Right cardiac atrium (tissue), 5 donors: Measurements from ENCODE around the gene MIX23. TPM values are rescaled to one million over a fixed set of nuclear protein-coding genes. Genes with fewer than 3 reads are reported as not detected.

Source experiments
- ATAC-seq, 2 donors: fragments of 200-7000 bp; cut with Tn5 transposase; one replicate each; pipeline versions ENCODE4 v1.8.0 to v1.9.1; 2020; ENCODE audit warnings: moderate library complexity in 2 of 2, mild to moderate bottlenecking in 1 of 2
- DNase-seq, 3 donors: peaks; one replicate each; pipeline ENCODE4 v3.0.0-alpha.2; 2020
- H3K27ac ChIP-seq: one replicate; pipeline ENCODE4 v1.5.1; 2013; ENCODE audit warnings: mild to moderate bottlenecking, low read length, control low read depth, moderate library complexity
- H3K27me3 ChIP-seq: one replicate; pipeline ENCODE4 v1.6.1; 2013; ENCODE audit not compliant: control insufficient read depth, insufficient read depth
- H3K4me1 ChIP-seq: one replicate; pipeline ENCODE4 v1.6.1; 2013; ENCODE audit warnings: low read length; ENCODE audit not compliant: control insufficient read depth, insufficient read depth
- H3K4me3 ChIP-seq: one replicate; pipeline ENCODE4 v1.5.1; 2013; ENCODE audit warnings: low read length, control low read depth
- H3K9me3 ChIP-seq: one replicate; pipeline ENCODE4 v1.6.1; 2013; ENCODE audit warnings: low read length; ENCODE audit not compliant: control insufficient read depth
- WGBS: extraction: QIAGEN DNeasy Blood & Tissue Kit; methylation state at CpG from one replicate; pipeline ENCODE4 v1.1.7; 2013; 5-methylcytosine and 5-hydroxymethylcytosine counted together
- intact Hi-C, 4 donors: fragments of 100-400 bp; cut with DNase I; formaldehyde crosslinking; loops; one replicate each; pipeline versions ENCODE4 v1.11.0 to v1.14.0; 2022 to 2023
- polyA plus RNA-seq: library from polyadenylated mRNA; stranded (reverse); fragments of 200-250 nt; gene quantifications from one replicate; pipeline ENCODE4 v1.2.3, GENCODE V29; 2013
- total RNA-seq, 4 donors: library from RNA; stranded (reverse); fragmentation: NEBNext Ultra II Directional; extraction: Animal tissue kit (Norgen Biotek cat#: 25700); gene quantifications; one replicate each; pipeline ENCODE4 v1.2.1, GENCODE V29; 2021
- donor health status: healthy with polysubstance abuse.
- donor health status: DM: no; HTN: yes; CAD: no.
- donor health status: DM: no; HTN: no; CAD: no.
- donor health status: DM: no; HTN: yes; CAD: no; lungs with severe emphysema.
- donor health status: DM: yes; HTN: yes; CAD: no.

MIX23 gene
- total and polyA plus RNA-seq, 5 donors = 16.7 to 44.7 (median 25.9) TPM

DNA sequence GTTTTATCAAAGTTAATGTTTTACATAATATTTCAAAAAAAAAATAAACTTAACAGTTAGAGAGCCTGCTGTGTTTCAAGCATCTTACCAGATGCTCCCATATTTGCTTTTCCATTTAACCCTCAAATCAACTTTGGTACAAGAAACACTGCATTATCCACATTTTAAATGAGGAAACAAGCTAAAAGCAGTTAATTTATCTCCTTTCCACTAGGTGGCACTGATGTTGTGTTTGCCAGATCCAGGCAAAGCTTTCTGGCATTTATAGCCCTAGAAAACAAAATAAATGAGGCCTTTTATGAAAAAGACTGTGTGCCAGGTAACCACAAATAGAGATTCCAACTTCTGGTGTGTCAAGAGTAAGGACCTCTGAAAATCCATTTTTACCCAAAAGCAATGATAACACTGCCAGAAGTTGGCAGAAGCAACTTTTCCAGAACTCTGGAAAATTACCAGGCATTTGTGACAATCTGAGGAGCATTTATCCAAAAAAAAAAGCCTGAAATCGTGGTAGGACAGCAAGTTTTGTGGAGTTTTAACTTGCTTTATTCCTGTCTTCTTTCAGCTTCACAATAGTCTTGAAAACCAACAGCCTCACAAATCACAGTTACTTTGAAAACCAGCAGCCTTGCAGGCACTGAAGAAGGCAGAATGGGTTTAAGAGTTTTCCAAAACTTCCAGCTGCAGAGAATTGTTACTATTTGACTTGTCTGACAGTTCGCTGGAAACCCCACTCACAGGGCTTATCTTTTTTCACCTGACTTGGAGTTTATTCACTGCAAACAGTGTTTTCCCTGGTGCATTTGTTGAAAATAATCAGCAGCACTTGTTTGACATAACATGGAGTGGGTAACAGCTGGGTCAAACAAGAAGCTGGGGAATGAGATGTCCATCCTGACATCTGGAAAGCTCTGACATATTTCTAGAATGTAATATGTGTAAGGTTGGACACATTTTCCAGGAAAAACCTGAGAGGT, 10.1 kb upstream of the MIX23 start:
- Histone ChIP-seq H3K27ac (no peak overlapping the region), H3K9me3 (no peaks in the 10 kb centered on the region), H3K4me3 (no peak overlapping the region), H3K27me3 (no peaks in the 10 kb centered on the region), H3K4me1 (no peaks in the 10 kb centered on the region)
- intact Hi-C loops = loop anchor here in 3 of 4 donors (5.0 to 10.0 kb wide), 3 partner anchors 282 to 289 kb away; partner anchors contain the start of gene PARP14 (in 1 of the 3)
- ATAC-seq (no peak), DNase-seq (no peak)
- WGBS = 42% methylated on average over 2 of the region's 2 CpGs

GRCh38 chr3:122391681-122392446, 8.8 kb upstream of the MIX23 start:
- DNase-seq (no peak), ATAC-seq (no peak)
- Histone ChIP-seq H3K27me3 (no peaks in the 10 kb centered on the region), H3K27ac (no peak overlapping the region), H3K9me3 (no peaks in the 10 kb centered on the region), H3K4me1 (no peaks in the 10 kb centered on the region), H3K4me3 (no peak overlapping the region)
- 81% methylated on average over 2 of the region's 2 CpGs for WGBS
- intact Hi-C loops = loop anchor here in 3 of 4 donors (5.0 to 10.0 kb wide), 3 partner anchors 283 to 290 kb away; partner anchors contain the start of gene PARP14 (in 1 of the 3)

DNA sequence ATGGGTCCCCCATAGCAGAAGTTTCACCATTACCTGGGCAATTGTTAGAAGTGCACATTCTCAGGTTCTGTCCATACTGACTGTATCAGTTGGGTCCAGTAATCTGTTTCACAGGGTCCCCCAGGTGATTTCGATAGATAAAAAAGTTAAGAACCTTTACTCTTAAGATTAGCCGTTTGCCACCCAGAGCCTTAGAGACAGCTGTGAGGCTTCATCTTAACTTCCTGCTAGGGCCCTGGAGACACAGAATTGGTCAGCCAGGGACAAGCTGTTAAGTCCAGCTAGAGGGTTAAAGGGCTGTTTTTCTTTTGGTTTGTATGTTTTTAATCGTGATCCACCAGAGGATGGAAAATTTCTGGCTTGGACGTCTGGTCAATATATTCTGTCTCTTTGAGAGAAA, 7.6 kb upstream of the MIX23 start:
- intact Hi-C loops = loop anchor here in 3 of 4 donors (5.0 to 10.0 kb wide), 3 partner anchors 284 to 292 kb away; partner anchors contain the start of gene PARP14 (in 1 of the 3)
- H3K4me3 ChIP-seq = no peak overlapping the region
- DNase-seq (no peak), ATAC-seq (no peak)
- no peaks in the 10 kb centered on the region for H3K4me1 ChIP-seq
- H3K27ac ChIP-seq = peak overlapping the region; percentile 45
- no peaks in the 10 kb centered on the region for H3K27me3 ChIP-seq
- H3K9me3 ChIP-seq = no peaks in the 10 kb centered on the region
- WGBS = 48% methylated on average over 4 of the region's 4 CpGs

DNA sequence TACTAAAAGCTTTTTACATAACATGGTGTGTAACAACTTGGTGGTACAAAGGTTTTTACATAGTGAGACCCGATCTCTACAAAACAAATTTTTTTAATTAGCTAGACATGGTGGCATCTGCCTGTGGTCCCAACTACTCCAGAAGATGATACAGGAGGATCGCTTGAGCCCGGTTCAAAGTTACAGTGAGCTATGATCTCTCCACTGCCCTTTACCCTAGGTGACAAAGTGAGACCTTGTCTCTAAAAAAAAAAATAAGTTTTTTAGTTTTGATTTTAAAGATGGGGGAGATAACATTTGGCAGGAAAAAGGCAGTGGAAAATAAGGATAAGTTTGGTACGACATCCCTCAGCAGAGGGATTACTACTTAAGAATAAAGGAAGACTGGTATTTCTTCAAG, 6.9 kb upstream of the MIX23 start:
- 82% methylated on average over 4 of the region's 4 CpGs for WGBS
- intact Hi-C loops = loop anchor here in 3 of 4 donors (5.0 to 10.0 kb wide), 3 partner anchors 285 to 292 kb away; partner anchors contain the start of gene PARP14 (in 1 of the 3)
- no peaks in the 10 kb centered on the region for H3K4me1 ChIP-seq
- DNase-seq = no peak
- H3K9me3 ChIP-seq = no peaks in the 10 kb centered on the region
- H3K4me3 ChIP-seq = no peak overlapping the region
- H3K27me3 ChIP-seq = no peaks in the 10 kb centered on the region
- H3K27ac ChIP-seq = no peak overlapping the region
- ATAC-seq = no peak

- ATAC-seq (no peak), DNase-seq (no peak)
- Histone ChIP-seq H3K4me1 (no peaks in the 10 kb centered on the region), H3K27me3 (no peaks in the 10 kb centered on the region), H3K9me3 (no peaks in the 10 kb centered on the region), H3K4me3 (no peak overlapping the region), H3K27ac (no peak overlapping the region)
- intact Hi-C loops = no loop called here
Observed at GRCh38 chr3:122389197-122389596, 6.2 kb upstream of the MIX23 start.

DNA sequence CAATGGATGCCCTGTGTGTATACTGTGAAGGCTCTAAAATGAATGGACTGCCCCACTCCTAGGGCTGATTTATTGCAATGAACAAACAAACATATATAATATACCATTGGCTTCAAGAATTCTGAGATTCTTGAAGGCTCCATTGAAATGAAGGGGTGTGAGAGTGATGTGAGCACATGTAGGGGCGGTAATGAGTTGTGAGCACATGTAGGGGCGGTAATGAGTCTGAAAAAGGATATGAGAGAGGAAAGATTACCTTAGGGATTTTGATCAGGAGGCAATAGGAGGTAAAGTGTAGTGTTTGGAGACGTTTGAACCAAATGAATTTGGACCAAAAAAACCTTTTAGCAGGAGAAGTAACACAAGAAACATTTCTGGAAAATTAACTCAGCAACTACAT, 4.7 kb upstream of the MIX23 start:
- 76% methylated on average over 3 of the region's 3 CpGs for WGBS
- Histone ChIP-seq H3K4me1 (no peaks in the 10 kb centered on the region), H3K4me3 (no peak overlapping the region), H3K9me3 (no peaks in the 10 kb centered on the region), H3K27ac (no peak overlapping the region), H3K27me3 (no peaks in the 10 kb centered on the region)
- intact Hi-C loops = no loop called here
- ATAC-seq (no peak), DNase-seq (no peak)

DNA sequence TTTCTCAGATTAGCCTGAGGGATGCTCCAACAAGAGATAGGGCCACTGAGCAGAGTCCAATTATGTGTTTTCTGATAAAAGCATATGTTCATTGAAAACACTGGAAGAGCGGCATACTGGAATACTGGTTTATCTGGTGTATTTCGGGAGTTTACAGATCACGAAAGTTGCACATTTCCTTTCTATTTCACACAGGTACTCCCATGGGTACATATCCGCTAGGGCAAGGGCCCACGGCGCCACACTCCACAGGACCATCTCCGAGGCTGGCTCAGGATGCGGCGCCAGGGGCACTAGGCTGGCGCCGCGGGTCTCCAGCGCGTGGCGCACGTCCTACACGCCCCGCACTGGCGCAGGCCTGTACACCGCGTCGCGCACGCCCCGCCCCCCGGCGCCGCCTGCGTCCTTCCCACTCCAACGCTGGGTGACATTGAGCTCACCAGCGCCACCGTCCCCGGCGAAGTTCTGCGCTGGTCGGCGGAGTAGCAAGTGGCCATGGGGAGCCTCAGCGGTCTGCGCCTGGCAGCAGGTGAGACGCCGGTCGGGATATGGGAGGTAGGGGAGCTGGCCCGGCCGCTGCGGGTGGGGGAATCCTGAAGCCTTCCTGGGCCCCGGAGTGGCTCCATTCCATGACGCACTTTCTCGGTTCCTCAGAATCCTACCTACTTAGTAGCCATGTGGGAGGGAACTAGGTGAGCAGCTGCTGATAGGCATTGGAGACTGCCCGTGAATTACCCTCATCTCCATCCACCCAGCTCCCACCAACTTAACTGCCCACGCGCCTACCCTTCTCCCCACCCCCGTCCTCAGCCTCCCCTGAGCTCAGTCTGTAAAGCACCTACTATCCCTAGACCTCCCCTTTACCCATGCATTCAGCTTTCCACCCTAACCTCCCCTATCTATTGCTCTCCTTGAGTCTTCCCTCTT, 1.0 kb upstream of the MIX23 start, which contains the start of gene FAM162A:
Gene FAM162A (plus strand): TSS at position 412 of the 927 bp plus-strand sequence. CDS start 84 bp downstream, at position 496.
- peak; percentile 95 to 99 (median 98) for DNase-seq
- WGBS = under 1% methylated on average over 52 of the region's 52 CpGs
- intact Hi-C loops = no loop called here
- peak; percentile 99 for ATAC-seq
- Histone ChIP-seq H3K4me3 (peak within 1 kb of the TSS; percentile 98), H3K4me1 (no peaks in the 10 kb centered on the region), H3K27me3 (no peaks in the 10 kb centered on the region), H3K9me3 (no peaks in the 10 kb centered on the region), H3K27ac (peak within 1 kb of the TSS; percentile 89)

DNA sequence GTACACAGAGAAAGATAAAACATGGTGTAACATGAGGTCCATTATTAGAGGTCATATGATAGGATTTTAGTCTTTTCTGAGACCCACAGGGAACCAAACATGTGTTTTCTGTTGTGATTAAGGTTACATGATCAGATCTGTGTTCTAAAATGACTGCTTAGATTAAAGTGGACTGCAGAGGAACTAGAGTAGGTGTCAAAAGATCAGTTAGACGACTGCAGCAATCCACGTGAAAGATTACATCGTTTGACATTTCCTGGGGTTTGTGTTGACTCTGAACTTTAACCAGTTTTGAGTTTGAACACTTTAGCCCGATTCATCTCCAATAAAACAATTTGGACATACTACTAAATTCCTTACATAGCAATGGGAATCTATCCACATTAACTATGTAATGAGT, 5.1 kb downstream of the MIX23 start:
- intact Hi-C loops = no loop called here
- 65% methylated on average over 4 of the region's 4 CpGs for WGBS

GRCh38 chr3:122374034-122374433, 9.0 kb downstream of the MIX23 start:
- ATAC-seq = no peak
- intact Hi-C loops = no loop called here
- DNase-seq = no peak
- no peaks in the 10 kb centered on the region for H3K27me3 ChIP-seq
- H3K9me3 ChIP-seq = no peaks in the 10 kb centered on the region
- H3K27ac ChIP-seq = no peak overlapping the region
- no peaks in the 10 kb centered on the region for H3K4me1 ChIP-seq
- WGBS = 95% methylated on average over 1 of the region's 1 CpG
- H3K4me3 ChIP-seq = no peak overlapping the region

More for the DNA sequence above, 5.1 kb downstream of the MIX23 start:
- ATAC-seq = no peak
- DNase-seq = no peak
- H3K27ac ChIP-seq = no peak overlapping the region
- no peaks in the 10 kb centered on the region for H3K27me3 ChIP-seq
- H3K4me3 ChIP-seq = no peak overlapping the region
- no peaks in the 10 kb centered on the region for H3K9me3 ChIP-seq
- H3K4me1 ChIP-seq = no peaks in the 10 kb centered on the region

DNA sequence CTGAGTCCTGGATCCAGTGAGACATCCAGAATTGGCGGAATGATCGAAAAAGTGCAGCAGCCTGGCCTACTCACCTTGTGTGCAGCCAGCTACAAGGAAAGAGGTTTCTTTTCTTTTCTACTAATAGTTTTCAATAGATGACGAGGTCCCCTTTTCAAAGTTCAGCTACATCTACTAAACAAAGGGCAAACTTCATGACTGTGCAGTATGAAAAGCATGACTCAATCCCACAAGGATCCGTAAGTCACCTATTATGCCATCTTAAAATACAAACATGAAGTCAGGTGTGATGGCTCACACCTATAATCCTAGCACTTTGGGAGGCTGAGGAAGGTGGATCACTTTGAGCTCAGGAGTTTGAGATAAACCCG, 16.7 kb downstream of the MIX23 start:
- intact Hi-C loops = no loop called here
- no peak for DNase-seq
- H3K27me3 ChIP-seq = no peaks in the 10 kb centered on the region
- no peaks in the 10 kb centered on the region for H3K4me1 ChIP-seq
- no peak for ATAC-seq
- 96% methylated on average over 5 of the region's 5 CpGs for WGBS
- no peak overlapping the region for H3K4me3 ChIP-seq
- H3K27ac ChIP-seq = no peak overlapping the region
- H3K9me3 ChIP-seq = no peaks in the 10 kb centered on the region
